GM04504 (cell line): ENCODE data around the gene NTSR1.

Source experiments
- DNase-seq: peaks from one replicate; pipeline ENCODE4 v3.0.0-alpha.2; 2012; ENCODE audit warnings: low read depth

The NTSR1 gene

GRCh38 chr20:62740286-62741141 is 31.9 kb downstream of the NTSR1 start:
- DNase-seq: peak; percentile 46

- no peak for DNase-seq
Measured at GRCh38 chr20:62741191-62741691, 32.6 kb downstream of the NTSR1 start.

GRCh38 chr20:62741701-62742491 is 33.3 kb downstream of the NTSR1 start:
- no peak for DNase-seq

- no peak for DNase-seq
Measured at GRCh38 chr20:62742550-62742949, 33.9 kb downstream of the NTSR1 start.

- DNase-seq: no peak
Measured at GRCh38 chr20:62742979-62743776, 34.5 kb downstream of the NTSR1 start.

- no peak for DNase-seq
Measured at GRCh38 chr20:62743777-62744317, 35.2 kb downstream of the NTSR1 start.

GRCh38 chr20:62744741-62745191 is 36.1 kb downstream of the NTSR1 start:
- no peak for DNase-seq

- DNase-seq: no peak
Measured at GRCh38 chr20:62745279-62745951, 36.8 kb downstream of the NTSR1 start.

- DNase-seq: no peak
Measured at GRCh38 chr20:62745952-62746288, 37.3 kb downstream of the NTSR1 start.

GRCh38 chr20:62748311-62748710 is 39.7 kb downstream of the NTSR1 start:
- no peak for DNase-seq

GRCh38 chr20:62749851-62750445 is 41.3 kb downstream of the NTSR1 start:
- no peak for DNase-seq

GRCh38 chr20:62751551-62752150 is 43.0 kb downstream of the NTSR1 start:
- no peak for DNase-seq

- DNase-seq: no peak
Measured at GRCh38 chr20:62752181-62752670, 43.6 kb downstream of the NTSR1 start.

GRCh38 chr20:62752671-62753501 is 44.2 kb downstream of the NTSR1 start:
- no peak for DNase-seq

- DNase-seq: no peak
Measured at GRCh38 chr20:62753626-62754025, 45.0 kb downstream of the NTSR1 start.

- DNase-seq: no peak
Measured at GRCh38 chr20:62754122-62754990, 45.7 kb downstream of the NTSR1 start.

- DNase-seq: no peak
Measured at GRCh38 chr20:62754991-62755356, 46.3 kb downstream of the NTSR1 start.
